Measurements from ENCODE around the gene KLK3.
A peak's percentile ranks its signal among the peaks of the same experiment; 100 is the strongest.
"Not testable (repeated sequence)": the region's sequence is repeated elsewhere in the genome, so short reads cannot be mapped to it uniquely, and the experiment has no call there.

The KLK3 gene
- 0 to 0.12 (median 0) reads per million in 18 experiments for total RNA-seq

DNA sequence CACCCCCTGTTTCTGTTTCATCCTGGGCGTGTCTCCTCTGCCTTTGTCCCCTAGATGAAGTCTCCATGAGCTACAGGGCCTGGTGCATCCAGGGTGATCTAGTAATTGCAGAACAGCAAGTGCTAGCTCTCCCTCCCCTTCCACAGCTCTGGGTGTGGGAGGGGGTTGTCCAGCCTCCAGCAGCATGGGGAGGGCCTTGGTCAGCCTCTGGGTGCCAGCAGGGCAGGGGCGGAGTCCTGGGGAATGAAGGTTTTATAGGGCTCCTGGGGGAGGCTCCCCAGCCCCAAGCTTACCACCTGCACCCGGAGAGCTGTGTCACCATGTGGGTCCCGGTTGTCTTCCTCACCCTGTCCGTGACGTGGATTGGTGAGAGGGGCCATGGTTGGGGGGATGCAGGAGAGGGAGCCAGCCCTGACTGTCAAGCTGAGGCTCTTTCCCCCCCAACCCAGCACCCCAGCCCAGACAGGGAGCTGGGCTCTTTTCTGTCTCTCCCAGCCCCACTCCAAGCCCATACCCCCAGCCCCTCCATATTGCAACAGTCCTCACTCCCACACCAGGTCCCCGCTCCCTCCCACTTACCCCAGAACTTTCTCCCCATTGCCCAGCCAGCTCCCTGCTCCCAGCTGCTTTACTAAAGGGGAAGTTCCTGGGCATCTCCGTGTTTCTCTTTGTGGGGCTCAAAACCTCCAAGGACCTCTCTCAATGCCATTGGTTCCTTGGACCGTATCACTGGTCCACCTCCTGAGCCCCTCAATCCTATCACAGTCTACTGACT lies at the start of gene KLK3:
TSS of gene KLK3 (plus strand) at position 280 of the 775 bp plus-strand sequence. CDS start at position 321, 41 bp downstream.
- DNase-seq, result no peak

- no peak for DNase-seq
These were observed 45.9 kb upstream of the KLK3 start for GRCh38 chr19:50808856-50809255.

DNA sequence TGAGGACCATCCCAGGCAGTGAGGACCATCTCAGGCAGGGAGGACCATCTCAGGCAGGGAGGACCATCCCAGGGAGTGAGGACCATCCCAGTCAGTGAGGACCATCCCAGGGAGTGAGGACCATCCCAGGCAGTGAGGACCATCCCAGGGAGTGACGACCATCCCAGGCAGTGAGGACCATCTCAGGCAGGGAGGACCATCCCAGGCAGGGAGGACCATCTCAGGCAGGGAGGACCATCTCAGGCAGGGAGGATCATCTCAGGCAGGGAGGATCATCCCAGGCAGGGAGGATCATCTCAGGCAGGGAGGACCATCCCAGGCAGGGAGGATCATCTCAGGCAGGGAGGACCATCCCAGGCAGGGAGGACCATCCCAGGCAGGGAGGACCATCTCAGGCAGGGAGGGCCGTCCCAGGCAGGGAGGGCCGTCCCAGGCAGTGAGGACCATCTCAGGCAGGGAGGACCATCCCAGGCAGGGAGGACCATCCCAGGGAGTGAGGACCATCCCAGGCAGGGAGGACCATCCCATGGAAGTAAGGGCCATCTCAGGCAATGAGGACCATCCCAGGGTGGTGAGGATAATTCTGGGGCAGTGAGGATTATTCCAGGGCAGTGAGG lies 43.0 kb upstream of the KLK3 start:
- not testable (repeated sequence) for DNase-seq

DNA sequence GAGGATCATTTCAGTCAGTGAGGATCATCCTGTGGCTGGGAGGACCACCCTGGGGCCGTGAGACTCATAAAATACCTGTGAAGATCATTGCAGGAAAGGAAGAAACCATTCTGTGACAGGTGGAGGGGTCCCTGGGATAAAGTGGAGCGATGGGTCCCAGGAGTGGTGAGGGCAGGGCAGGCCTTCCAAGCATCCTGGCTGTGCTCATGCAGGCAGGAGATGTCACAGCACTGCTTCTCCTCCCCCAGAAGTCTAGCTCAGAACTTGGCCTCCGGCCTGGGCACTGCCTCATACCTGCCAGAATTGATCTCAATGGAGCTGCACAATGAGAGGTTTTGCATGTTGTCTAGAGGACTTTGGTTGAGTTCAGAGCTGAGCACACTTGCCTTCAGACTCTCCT lies 42.2 kb upstream of the KLK3 start:
- DNase-seq, result no peak

- DNase-seq, result no peak
These were observed 39.8 kb upstream of the KLK3 start for GRCh38 chr19:50814883-50815282.

GRCh38 chr19:50815439-50815838 lies 39.3 kb upstream of the KLK3 start:
- DNase-seq, result no peak

- DNase-seq, result peak; percentile 25 to 28
These were observed 36.5 kb upstream of the KLK3 start for GRCh38 chr19:50817941-50818858.

GRCh38 chr19:50818859-50819472 lies 35.7 kb upstream of the KLK3 start:
- DNase-seq, result no peak

DNA sequence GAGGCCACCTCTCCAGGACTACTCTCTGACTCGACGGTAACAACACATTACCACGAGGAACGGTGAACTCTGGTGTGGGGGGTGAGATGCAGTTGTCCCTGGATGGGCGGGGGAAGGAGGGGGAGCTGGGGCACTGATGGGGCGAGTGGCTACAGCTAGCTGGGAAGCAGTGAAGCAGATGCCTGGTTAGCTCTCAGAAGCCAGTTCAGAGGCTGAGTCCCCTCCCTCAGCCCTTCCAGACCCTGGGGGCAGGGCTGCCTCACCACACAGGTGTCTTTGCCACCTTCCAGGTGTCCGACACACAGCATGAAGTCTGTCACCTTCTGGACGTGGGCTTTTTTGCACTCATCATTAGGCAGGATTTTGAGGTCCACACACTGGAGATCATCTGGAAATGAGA lies 35.1 kb upstream of the KLK3 start:
- no peak for DNase-seq

DNA sequence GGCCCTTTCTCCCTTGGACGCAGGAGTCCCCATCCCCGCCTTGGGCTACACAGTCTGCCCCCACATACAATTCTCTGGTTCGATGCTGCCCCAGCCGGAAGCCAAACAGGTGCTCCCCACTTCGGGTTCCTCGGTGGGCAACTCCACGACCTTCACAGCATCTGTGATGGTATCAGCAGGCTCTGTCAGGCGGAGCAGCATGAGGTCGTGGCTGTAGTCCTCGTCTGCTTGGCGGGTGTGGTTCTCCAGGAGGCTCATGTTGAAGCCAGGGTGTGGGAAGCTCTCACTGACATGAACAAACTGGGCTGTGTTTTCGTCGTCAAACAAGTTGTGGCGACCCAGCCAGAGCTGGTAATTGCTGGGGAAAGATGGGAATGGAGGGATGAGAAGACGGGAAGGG lies 34.6 kb upstream of the KLK3 start:
- DNase-seq, result no peak

DNA sequence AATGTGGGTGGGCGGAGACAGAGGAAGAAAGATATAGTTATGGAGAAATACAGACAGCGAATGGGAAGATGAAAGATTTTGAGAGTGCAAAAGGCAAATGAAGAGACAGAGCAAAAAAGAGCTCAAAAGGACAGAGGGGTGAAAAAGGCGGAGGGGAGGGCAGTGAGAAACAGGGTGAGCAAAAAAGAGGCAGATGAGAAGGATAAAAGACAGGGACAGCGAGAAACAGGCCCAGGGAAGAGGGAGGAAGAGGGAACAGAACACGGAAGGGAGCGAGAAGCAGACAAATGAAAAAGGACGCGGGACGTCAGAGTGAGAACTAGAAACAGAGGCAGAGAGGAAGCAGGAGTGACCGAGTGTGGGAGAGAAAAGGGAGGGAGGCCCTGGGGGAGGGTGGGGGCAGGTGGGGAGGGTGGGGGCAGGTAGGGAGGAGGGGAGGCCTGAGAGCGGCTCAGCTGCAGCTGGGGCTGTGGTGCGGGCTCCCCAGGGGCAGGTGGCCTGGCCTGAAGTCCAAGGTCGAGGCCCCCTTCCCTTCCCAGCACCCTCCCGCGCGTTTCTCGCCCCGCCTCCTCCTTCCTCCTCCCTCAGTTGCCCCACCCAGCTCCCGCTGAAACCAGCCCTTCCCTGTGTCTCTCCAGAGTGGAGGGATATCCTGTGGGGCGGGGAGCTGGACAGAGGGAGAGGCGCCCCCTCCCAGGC lies 34.0 kb upstream of the KLK3 start:
- no peak for DNase-seq

- DNase-seq, result no peak
These were observed 33.5 kb upstream of the KLK3 start for GRCh38 chr19:50821248-50821612.

DNA sequence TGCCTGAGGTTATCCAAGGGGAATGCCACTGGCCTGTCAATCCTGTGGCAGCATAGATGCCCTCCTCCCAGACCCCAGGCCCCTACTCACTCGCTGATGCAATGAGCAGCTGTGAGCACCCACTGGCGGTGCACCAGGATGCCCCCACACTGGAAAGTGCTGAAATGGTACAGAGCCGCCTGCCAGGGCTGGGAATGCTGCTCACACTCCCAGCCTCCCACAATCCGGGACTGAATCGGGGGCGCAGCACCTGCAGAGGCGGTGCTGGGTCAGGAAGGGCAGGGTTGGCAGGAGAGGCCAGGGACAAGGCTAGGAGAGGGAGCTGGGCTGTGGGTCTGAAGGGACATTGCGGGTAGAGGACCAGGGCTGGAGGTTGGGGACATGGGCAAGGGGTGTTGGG lies 33.1 kb upstream of the KLK3 start:
- DNase-seq, result no peak

DNA sequence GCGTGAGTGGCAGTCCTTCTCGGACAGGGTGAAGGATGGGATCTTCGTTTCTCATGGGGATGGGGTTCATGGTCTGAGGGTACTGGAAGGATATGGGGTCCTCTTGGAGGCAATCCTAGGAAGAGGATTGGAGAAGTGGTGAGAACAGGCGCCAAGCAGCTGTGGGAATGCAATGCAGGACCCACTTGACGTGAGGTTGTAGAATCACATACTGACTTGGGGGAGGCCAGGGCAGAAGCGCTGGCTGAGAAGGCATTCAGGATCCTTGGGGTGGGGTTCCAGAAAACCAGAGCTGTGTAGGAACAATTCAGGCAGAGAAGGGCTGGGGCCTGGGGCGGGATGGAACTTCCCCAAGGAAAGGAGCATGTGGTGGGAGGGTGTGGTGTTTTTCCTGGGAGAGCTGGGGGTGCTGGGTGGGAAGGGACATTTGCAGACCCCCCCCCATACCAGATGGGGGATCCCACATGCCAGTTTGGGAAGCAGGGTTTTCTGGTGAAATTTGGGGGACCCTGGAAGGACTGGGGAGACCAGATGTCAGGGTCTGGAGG lies 32.0 kb upstream of the KLK3 start:
- no peak for DNase-seq

DNA sequence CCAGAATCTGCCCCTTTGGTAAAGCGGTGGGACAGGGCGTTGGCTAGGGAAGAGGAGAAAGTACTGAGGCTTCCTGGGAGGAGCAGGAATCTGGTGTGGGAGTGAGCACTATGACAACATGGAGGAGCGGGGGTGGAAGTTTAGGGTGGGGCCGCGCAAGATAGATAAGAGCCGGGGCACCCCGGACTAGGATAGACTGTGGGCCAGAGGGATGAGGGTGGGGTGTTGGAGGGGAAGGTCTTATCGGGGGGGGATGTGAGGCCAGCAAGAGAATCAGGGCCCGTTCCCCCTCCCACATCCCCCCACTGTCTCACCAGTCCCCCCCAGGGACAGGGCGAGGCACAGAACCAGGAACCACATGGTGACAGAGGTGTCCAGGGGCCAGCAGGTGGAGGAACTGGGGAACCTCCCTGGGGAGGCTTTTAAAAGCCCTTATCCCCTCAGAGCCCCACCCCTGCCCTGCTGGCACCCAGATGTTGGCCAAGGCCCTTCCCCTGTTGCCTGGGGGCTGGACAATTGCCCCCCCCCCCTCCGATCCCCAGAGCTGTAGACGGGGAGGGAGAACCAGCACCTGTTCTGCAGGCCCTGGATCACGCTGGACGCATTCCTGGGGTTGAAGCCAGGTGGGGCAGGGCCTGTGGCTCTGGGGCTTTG lies 31.2 kb upstream of the KLK3 start, which contains the start of gene KLK1:
TSS of gene KLK1 (minus strand) at position 399 of the 654 bp plus-strand sequence. CDS start at position 360, 39 bp downstream.
- DNase-seq, result no peak

GRCh38 chr19:50826492-50827240 lies 28.0 kb upstream of the KLK3 start:
- DNase-seq, result no peak

- DNase-seq, result no peak
These were observed 27.2 kb upstream of the KLK3 start for GRCh38 chr19:50827476-50827875.

DNA sequence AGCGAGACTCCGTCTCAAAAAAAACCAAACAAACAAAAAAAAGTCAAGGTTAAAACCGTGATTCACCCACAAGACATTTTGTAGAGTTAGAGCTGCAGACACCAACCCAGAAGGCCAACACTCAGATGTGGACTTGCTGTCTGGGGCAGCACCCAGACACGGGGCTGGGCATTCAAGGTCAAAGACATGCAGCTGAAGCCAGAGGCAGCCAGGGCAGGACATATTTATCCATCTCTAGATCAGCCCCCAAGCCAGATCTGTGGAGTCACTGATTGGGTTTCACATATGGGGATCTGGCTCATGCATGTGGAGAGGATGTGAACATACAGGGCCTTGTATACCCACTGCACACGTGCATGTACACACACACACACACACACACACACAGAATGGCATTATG lies 24.9 kb upstream of the KLK3 start:
- no peak for DNase-seq

- DNase-seq, result no peak
These were observed 24.3 kb upstream of the KLK3 start for GRCh38 chr19:50830266-50831025.

DNA sequence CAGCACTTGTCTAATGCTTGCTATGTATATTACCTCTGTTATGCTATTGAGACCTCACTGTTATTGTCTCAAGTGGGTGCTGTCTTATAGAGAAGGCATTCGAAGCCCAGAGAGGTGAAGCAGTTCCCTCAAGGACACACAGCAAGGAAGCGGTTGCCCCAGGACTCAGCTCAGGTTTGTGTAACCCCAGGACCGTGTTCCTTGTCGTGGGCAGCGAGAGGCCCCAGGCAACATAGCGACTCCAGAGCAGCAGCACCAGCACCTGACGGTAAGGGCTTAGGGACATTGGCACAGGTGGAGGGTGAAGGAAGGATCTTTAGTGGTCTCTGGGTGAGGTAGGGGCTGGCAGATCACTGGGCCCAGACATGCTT lies 23.7 kb upstream of the KLK3 start:
- no peak for DNase-seq

All from inflammatory macrophage (primary cell).